PFSK-1 (cell line): ENCODE measurements around the gene FN1.

Experiments
- FOXP2 ChIP-seq: optimal IDR thresholded peaks from 2 replicates; pipeline ENCODE3; 2011; ENCODE audit warnings: borderline replicate concordance, control low read depth, inconsistent platforms; ENCODE audit not compliant: insufficient read depth; ENCODE audit errors: extremely low read length, extremely low read depth
- POLR2AphosphoS5 ChIP-seq: IDR thresholded peaks from 2 replicates; pipeline ENCODE4 v1.6.1; 2012; ENCODE audit warnings: low read depth, mild to moderate bottlenecking, control low read depth, low read length, moderate library complexity
- SIN3A ChIP-seq: IDR thresholded peaks from 2 replicates; pipeline ENCODE4 v1.6.1; 2012; ENCODE audit warnings: mild to moderate bottlenecking, low read length, moderate library complexity, borderline replicate concordance; ENCODE audit not compliant: insufficient read depth
- TAF1 ChIP-seq: IDR thresholded peaks from 2 replicates; pipeline ENCODE4 v1.6.1; 2012; ENCODE audit warnings: low read length, control low read depth, borderline replicate concordance; ENCODE audit not compliant: insufficient read depth
- TF ChIP-seq, protein P1 (sequence below), 2 experiments: IDR thresholded peaks; 2 replicates each; pipeline versions ENCODE4 v1.6.1 to v1.8.0; 2011 to 2012; ENCODE audit warnings: low read depth in 2 of 2, low read length in 2 of 2, control low read depth in 1 of 2, inconsistent platforms in 1 of 2, mild to moderate bottlenecking in 1 of 2, moderate library complexity in 1 of 2; ENCODE audit not compliant: insufficient read depth in 1 of 2

Gene FN1

DNA sequence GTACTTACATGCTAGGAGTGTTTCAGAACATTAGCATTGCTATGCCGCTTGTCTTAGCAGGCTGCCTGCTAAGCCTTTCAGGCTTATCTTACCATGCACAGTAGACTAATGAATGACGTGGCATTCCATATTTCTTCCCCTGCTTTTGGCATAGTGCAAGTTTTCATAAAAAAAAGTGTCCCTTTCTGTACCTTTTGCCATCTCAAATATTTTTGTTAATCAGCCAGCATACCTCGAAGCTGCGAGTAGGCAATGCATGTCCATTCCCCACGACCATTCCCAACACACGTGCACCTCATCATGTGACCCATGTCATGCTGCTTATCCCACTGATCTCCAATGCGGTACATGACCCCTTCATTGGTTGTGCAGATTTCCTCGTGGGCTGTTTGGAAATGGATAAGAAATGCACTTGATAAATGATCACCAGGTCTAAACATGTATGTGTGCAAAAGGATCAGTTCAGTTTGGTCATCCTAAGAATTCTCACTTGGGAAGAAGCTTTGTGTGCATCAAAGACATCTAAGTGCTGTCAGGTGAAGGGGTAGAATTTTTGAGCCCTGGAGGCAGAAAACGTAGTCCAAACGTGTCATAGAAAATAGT, 13.9 kb downstream of the FN1 start:
- no peak for TF ChIP-seq SIN3A
- TF ChIP-seq POLR2AphosphoS5 = no peak
- TF ChIP-seq, protein P1, sequence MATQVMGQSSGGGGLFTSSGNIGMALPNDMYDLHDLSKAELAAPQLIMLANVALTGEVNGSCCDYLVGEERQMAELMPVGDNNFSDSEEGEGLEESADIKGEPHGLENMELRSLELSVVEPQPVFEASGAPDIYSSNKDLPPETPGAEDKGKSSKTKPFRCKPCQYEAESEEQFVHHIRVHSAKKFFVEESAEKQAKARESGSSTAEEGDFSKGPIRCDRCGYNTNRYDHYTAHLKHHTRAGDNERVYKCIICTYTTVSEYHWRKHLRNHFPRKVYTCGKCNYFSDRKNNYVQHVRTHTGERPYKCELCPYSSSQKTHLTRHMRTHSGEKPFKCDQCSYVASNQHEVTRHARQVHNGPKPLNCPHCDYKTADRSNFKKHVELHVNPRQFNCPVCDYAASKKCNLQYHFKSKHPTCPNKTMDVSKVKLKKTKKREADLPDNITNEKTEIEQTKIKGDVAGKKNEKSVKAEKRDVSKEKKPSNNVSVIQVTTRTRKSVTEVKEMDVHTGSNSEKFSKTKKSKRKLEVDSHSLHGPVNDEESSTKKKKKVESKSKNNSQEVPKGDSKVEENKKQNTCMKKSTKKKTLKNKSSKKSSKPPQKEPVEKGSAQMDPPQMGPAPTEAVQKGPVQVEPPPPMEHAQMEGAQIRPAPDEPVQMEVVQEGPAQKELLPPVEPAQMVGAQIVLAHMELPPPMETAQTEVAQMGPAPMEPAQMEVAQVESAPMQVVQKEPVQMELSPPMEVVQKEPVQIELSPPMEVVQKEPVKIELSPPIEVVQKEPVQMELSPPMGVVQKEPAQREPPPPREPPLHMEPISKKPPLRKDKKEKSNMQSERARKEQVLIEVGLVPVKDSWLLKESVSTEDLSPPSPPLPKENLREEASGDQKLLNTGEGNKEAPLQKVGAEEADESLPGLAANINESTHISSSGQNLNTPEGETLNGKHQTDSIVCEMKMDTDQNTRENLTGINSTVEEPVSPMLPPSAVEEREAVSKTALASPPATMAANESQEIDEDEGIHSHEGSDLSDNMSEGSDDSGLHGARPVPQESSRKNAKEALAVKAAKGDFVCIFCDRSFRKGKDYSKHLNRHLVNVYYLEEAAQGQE (IDR thresholded peaks at IDR 0.05; ENCODE audit: insufficient read depth in 1 of 2, low read depth in 2 of 2, low read length in 2 of 2) = no peak
- no peak for TF ChIP-seq TAF1
- TF ChIP-seq FOXP2 = no peak

GRCh38 chr2:215420471-215420935, 15.4 kb downstream of the FN1 start:
- TF ChIP-seq FOXP2 (no peak), POLR2AphosphoS5 (no peak), SIN3A (no peak)
- TF ChIP-seq, protein P1 (IDR thresholded peaks at IDR 0.05; ENCODE audit: insufficient read depth in 1 of 2, low read depth in 2 of 2, low read length in 2 of 2) = no peak

DNA sequence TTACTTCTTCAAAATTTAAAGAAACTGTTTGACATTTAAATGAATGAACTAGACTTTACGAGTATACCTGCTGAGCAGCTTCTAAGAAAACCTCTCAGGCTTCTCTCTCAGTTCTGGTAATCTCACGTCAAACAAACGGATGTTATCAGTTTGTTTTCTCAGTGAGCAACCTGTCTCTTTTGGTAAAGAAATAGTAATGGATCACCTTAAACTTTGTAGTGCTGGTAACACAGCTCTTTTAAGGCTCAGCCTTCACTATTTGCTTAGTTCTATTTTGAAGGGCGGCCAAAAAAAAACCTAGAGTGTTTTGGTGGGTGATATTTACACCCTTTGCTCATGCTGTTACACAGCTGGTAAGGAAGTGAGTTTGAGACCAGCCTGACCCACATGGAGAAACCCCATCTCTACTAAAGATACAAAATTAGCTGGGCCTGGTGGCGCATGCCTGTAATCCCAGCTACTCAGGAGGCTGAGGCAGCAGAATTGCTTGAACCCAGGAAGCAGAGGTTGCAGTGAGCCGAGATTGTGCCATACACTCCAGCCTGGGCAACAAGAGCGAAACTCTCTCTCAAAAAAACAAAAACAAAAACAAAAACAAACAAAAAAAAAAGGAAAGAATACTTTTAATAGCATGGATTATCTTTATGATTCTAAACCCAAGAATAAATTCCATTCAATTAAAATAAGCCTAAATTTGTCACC, 15.9 kb downstream of the FN1 start:
- TF ChIP-seq POLR2AphosphoS5 (no peak), TAF1 (no peak), FOXP2 (no peak), SIN3A (no peak)
- TF ChIP-seq, protein P1 (IDR thresholded peaks at IDR 0.05; ENCODE audit: insufficient read depth in 1 of 2, low read depth in 2 of 2, low read length in 2 of 2) = no peak

DNA sequence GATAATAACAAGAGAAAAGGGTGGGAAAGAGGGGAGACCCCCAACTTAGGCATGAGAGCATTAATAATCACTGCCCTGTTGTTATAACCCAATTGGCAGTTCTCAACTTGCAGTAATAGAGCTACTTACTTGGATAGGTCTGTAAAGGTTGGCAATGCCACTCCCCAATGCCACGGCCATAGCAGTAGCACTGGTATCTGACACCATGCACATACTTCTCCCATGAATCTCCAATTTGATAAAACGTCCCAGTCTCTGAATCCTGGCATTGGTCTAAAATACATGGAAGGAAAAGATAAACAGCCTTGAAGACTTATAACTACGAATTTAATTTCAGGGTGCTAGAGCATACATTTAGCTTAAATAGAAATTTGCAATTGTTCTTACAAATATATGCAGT, 16.8 kb downstream of the FN1 start:
- TF ChIP-seq FOXP2 = no peak
- TF ChIP-seq TAF1 = no peak
- TF ChIP-seq, protein P1 (IDR thresholded peaks at IDR 0.05; ENCODE audit: insufficient read depth in 1 of 2, low read depth in 2 of 2, low read length in 2 of 2) = no peak
- no peak for TF ChIP-seq POLR2AphosphoS5
- no peak for TF ChIP-seq SIN3A
